ENCODE results near the gene TANGO2. TPM values are rescaled to one million over a fixed set of nuclear protein-coding genes. Genes with fewer than 3 reads are reported as not detected.

Gene TANGO2
- total RNA-seq, 1 donor from 2014 or later, result 8.2 TPM

- FAIRE-seq (no peak), DNase-seq (ENCODE audit: low spot score in 2 of 2) (no peak)
Measured at GRCh38 chr22:20112623-20113511, 92.0 kb downstream of the TANGO2 start.

DNA sequence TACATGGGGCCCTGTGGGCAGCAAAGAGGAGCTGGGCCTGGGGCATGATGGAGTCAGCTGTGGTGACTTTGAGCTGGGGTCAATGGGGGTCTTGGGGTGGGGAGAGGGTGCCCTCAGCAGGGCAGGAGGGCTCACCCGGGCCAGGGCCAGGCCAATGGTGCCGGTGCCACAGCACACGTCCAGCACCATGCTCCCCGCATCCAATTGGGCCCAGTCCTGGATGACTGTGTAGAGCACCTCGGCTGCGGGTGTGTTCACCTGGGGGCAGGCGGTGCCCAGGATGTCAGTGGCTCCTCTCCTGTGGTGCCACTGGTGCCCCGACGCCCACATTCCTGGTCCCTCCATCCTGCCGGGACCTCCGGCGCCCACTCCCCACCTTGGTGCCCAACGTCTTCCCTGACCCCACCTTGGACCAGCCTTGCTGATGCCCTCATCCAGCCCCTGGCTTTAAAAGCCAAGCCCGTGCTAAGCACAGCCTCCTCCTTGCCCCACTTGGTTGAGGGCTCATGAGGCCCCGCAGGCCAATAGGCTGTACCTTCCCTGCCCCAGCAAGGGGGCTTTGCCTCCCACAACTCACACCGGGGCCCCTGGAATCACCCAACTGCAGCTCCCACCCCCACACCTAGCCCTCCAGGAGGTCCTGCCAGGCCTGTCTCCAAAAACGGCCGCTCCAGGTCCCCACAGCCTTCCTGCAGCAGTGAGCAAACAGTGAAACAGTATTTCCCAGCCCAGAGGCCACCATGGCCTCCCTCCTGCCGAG, 92.8 kb downstream of the TANGO2 start:
- no peak for DNase-seq (ENCODE audit: low spot score in 2 of 2)

DNA sequence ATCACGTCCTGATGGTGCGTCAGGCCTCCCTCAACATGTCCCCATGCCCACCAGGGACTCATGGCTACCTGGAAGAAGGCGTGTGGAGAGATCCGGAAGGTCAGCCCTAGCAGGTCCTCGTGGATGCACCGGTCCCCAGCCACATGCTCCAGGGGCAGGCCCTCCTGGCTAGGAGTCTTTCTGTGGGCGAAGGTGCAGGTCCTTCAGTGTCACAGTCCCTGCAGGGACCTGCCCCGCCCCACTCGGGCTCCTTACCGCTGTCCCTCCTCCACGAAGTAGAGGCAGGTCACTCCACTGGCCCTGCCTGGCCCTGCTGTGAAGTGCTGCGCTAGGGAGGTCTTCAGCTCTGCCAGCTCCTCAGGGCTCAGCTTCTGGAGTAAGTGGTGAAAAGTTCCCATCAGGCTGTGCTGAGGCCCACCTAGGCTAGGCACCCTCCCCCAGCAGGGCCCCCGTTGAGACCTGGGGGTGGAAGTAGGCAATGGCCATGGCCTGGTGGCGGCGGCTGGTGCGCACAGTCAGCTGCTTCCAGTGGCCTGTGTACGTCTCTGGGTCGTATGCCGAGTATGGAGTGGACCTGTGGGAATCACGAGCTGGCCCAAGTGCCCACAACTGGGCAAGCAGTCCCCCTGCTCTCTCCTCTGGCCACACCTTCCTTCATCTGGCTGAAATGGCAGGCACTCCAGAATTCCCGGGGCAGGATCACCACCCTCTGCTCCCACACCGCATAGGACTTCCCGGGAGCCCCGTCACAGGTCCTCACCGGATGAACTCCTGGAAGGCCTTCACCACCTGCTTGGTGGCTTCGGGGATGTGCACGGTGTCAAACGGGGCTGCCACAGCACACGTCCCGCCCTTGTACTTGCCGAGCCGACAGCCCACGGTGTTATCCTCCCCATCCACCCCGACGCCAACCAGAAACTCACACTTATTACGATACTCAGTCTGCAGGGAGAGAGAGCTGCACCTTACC, 93.9 kb downstream of the TANGO2 start:
- FAIRE-seq, result no peak
- no peak for DNase-seq (ENCODE audit: low spot score in 2 of 2)

More for the DNA sequence above, 92.8 kb downstream of the TANGO2 start:
- no peak for FAIRE-seq

GRCh38 chr22:20115691-20116375, 94.9 kb downstream of the TANGO2 start, which contains the start of gene RANBP1:
RANBP1 (plus strand) TSS chr22:20116104; CDS start chr22:20116185, 81 bp downstream.
- FAIRE-seq (no peak), DNase-seq (ENCODE audit: low spot score in 2 of 2) (no peak)

DNA sequence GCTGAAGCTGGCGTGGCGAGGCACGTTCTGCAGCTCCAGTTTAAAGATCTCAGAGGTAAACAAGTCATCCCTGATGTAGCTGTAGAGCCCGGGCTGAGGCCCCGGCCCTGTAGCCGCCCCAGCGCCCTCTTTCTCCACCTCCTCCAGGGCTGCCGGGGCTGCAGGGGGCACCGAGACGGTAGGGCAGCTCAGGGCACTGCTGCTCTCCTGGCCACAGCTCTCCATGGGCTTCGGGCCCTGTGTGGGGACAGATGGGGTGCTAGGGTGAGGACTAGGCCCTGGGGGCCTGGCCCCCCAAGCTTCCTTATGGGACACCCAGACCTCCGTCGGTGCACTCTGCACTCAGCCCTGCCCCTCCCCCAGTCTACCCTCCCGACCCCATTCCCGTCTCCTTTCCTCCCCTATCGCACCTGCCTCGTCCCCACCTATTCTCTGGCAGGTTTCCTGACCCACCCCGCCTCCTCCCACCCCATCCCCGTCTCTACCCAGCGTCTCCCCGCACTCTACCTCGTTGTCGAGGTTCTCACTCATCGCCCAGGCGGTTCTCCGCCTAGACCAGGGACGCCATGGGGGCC, 95.6 kb downstream of the TANGO2 start:
- no peak for DNase-seq (ENCODE audit: low spot score in 2 of 2)
- no peak for FAIRE-seq

Small RNA genes lying within 50 kb of the gene (small RNA-seq; reads per million reads assigned to genes)
- 4.2 reads per million, percentile 91 among the genes with 10 or more reads in this experiment for gene MIR185
- 0.10 reads per million for gene MIR6816
- gene RF00017, result not detected

Other genes starting within 250 kb of the TANGO2 start
- 2.9 TPM for gene GNB1L, start 166.2 kb upstream of the TANGO2 start, total RNA-seq
- gene RTL10, start 166.2 kb upstream of the TANGO2 start, total RNA-seq, result 13.0 TPM
- 26.5 TPM for gene COMT, start 79.3 kb upstream of the TANGO2 start, total RNA-seq
- 15.5 TPM for gene TXNRD2, start 79.3 kb upstream of the TANGO2 start, total RNA-seq
- 52.6 TPM for gene ARVCF, start 4.3 kb upstream of the TANGO2 start, total RNA-seq
- 42.8 TPM for gene DGCR8, start 59.1 kb downstream of the TANGO2 start, total RNA-seq
- gene RANBP1, start 95.0 kb downstream of the TANGO2 start, total RNA-seq, result 182 TPM
- 28.9 TPM for gene TRMT2A, start 96.1 kb downstream of the TANGO2 start, total RNA-seq
- 2.9 TPM for gene ZDHHC8, start 110.7 kb downstream of the TANGO2 start, total RNA-seq
- gene CCDC188, start 129.9 kb downstream of the TANGO2 start, total RNA-seq, result 0.82 TPM
- 10.2 TPM for gene RTN4R, start 247.2 kb downstream of the TANGO2 start, total RNA-seq

Measured in frontal cortex (tissue), 4 donors.